ENCODE data around the gene GNG11.

DNA sequence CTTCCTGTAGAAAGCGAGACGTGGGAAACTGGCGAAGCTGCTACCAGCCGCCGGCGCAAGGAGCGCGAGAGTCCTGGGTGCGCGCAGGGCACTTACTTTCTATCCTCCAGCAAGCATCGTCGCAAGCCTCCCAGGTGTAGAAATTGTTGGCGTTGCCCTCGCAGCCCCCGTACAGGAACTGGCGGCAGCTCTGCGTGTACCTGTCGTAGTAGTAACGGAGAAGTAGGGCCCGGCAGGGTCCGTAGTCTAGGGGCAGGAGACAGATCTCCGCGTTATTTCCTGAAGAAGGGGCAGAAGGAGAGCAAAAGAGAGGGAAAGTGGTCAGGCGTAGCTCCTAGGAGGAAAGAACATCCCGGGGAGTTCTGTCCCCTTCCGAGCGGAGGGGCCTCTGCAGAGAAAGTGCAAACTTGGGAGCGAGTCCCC, 31.5 kb upstream of the GNG11 start:
- TF ChIP-seq, protein P1, sequence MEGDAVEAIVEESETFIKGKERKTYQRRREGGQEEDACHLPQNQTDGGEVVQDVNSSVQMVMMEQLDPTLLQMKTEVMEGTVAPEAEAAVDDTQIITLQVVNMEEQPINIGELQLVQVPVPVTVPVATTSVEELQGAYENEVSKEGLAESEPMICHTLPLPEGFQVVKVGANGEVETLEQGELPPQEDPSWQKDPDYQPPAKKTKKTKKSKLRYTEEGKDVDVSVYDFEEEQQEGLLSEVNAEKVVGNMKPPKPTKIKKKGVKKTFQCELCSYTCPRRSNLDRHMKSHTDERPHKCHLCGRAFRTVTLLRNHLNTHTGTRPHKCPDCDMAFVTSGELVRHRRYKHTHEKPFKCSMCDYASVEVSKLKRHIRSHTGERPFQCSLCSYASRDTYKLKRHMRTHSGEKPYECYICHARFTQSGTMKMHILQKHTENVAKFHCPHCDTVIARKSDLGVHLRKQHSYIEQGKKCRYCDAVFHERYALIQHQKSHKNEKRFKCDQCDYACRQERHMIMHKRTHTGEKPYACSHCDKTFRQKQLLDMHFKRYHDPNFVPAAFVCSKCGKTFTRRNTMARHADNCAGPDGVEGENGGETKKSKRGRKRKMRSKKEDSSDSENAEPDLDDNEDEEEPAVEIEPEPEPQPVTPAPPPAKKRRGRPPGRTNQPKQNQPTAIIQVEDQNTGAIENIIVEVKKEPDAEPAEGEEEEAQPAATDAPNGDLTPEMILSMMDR (IDR thresholded peaks at IDR 0.05; ENCODE audit: insufficient read depth, low read depth, low read length), result no peak
- no peak for TF ChIP-seq EZH2 (IDR thresholded peaks at IDR 0.05; ENCODE audit: insufficient read depth, low read length)

Data from astrocyte (in vitro differentiated cells and primary cell).